ENCODE data around the gene AGMO.

The AGMO gene

DNA sequence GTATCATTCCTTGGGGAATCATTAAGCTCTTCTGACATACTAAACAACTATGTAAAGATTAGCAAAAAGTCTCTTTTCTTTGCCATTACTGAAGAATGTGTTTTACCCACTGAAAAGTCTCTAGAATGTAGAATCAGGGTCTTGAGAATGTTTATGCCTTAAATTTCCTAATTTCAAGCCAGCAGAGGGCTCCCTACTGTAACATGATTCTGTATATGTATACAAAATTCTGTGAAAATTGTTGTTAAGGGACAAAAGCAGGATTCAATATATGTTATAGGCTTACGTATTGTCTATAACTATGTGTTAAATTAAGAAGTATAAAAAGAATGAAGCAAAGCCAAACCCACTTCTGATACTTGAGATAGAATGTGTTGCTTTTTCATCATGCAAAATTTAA is 362.3 kb downstream of the AGMO start:
- no peak for DNase-seq

DNA sequence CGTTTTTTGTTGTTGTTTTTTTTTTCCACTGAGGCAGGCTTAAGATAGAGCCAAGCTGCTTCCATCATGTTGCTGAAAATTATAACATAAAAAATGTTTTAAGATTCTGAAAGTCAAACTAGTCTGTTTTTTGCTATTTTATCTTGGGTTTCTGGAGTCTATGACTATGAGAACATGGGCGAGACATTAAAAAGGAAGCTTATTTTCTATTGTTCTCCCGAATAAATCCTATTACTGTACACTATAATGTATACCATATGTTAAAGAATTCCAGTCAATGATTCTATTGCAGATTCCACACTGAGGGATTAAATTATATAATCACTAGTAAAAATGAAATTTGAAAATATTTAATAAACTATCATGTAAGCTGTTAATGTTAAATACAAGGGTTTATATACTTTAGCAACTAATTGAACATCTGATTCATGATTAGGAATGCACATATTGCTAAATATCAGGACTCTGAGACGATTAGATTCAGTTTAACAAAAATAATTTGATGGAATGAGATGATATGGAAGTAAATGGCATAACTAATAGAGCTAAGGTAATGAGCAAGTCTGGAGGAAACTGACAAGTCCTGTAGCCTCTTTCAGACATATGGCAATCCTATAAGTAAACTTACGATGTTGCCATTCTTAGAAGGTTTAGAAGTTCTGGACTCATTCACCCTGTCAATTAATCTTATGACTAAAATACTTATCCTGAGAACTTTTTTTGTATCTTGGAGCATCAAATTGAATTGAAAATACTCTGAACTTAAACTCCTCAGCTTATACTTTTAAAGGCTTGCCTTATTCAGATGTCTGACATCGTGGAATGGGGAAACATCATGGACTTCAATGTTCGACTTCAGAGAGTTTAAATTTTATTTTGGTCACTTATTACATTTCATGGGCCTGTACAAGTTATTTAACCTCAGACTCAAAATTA is 364.5 kb downstream of the AGMO start:
- no peak for DNase-seq

DNA sequence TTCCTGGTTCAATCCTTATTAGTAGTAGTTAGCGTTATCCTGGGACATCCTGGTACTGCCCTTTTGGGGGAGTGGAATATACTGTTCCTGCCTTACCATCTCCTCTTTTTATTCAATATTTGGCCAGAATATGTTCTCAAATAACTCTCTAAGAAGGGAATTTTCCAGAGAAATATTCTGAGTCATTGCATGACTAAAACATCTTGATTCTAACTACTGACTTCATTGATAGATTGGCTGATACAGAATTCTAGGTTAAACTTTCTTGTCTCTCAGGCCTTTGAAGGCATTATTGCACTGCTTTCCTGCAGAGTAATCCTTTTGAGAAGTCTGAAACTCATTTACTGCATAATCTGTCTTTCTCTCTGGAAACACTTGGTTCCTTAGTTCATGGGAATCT is 383.8 kb downstream of the AGMO start:
- DNase-seq = no peak

DNA sequence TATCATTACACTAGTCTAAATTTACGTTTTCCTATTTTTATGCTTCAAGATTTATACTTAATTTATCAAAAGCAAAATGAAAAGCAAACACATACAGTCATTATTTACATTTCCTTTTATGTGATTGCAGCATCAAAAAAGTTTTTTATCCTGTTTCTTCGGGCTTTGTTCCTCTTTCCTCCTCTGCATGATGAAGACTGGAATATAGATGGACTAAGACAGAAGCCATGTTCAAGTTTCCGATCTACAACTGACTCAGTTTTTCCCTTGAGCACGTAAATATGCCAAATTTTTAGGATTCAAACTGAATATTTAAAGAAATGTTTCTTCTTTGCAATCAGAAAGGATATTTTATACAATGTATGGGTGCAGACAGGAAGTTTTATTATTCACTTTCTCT is 385.7 kb downstream of the AGMO start:
- DNase-seq = no peak

DNA sequence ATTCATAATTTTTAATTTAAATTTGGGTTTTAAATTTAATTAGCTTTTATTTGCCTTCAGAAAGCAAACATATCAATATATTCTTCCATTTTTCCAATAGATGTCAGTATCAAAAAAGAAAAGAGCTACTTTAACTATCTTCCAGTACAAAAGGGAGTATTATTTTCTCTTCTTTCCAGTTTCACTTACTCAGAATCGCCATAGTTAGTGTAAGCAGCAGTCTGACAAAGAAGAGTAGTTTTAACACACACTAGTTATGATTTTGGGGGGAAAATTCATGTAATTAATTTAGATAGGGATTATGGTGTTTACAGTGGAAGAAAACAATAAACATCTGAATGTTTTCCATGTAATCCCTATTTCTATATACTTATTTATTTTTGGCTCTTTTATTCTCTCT is 386.7 kb downstream of the AGMO start:
- no peak for DNase-seq

DNA sequence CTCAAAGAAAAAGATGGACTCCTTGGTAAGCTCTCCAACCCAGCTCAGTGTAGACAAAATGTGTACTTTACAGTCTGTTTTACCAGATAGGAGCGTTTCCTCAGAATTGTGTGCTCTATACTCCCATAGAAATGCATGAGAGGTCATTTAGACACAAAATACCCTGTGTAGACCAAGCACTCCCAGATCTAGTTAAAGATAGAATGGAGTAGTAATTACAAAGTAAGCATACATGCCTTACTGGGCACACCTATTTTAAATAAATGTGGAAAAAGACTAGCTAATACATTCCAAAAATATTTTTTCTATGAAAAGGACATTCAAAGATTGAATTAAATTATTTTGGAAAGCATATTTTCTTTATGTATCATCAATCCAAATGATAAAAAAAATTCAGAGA is 387.3 kb downstream of the AGMO start:
- no peak for DNase-seq

DNA sequence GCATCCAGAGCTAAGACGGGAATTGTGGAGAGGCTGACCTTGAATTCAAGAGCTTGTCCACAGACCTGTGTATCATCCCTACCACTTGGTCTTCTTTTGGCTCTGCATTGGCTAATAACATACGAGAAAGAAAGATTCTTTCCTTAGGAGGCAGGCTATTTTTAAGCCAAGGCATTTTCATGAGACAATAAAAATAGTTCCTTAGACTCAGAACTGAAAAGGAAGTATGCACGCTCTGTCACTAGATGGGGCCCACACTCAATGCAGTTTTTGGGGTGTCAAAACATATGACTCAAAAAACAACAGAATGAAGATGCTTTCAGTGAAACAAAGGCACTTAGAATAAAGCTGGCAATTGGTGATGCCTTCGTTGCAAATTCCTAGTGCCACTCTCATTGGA is 393.3 kb downstream of the AGMO start:
- no peak for DNase-seq

DNA sequence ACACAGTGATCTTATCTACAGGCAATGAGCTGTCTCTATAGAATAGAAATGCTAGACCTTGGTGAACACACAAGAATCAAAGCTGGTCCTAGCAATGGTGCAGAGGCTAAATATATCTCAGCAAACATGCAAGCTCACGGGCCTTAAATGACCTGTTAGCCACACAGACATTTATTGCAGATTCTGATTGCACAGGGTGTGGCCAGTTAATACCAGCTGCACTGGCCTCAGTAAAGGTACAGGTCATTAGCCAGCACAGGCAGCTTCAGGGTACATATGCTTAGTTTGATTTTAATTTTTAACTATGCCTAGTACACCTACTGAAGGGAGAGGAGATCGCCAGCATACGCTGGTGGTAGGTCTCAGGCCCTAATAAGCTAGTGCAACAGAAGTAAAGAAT is 393.9 kb downstream of the AGMO start:
- no peak for DNase-seq

DNA sequence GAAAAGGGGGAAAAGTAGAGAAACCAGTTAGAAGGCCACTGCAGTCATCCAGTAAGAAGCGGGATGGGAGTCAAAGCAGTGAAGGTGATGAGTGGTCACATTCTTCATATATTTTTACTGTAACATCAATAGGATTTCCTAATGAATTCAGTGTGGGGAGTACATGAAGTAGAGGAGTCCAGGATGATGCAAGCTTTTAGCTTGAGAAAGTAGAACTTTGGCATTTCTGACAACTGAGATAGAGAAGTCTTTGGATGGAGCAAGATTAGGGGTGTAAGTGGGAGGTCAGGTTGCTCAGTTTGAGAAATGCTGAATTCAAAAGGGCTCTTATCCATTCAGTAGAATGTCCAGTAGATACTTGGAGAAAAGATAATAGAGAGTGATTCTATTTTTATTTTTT is 395.2 kb downstream of the AGMO start:
- DNase-seq = no peak

DNA sequence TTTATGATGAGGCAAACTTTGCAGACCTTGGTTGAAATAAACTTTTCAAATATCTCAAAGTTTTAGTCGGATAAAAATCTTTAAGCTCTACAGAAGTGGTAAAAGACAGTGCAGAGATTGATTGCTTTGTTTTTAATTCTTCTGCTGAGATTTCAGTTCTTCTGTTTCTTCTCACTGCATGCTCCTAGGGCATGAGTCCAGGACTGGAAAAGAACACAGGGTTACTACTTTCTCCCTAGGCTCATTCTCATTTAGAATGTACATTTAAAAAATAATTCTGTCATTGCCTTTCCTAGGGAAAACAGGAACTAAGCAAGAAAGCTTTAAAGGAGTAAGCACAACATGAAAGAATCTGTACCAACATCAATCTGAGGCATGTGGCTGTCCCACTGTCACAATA is 402.6 kb downstream of the AGMO start:
- DNase-seq = no peak

DNA sequence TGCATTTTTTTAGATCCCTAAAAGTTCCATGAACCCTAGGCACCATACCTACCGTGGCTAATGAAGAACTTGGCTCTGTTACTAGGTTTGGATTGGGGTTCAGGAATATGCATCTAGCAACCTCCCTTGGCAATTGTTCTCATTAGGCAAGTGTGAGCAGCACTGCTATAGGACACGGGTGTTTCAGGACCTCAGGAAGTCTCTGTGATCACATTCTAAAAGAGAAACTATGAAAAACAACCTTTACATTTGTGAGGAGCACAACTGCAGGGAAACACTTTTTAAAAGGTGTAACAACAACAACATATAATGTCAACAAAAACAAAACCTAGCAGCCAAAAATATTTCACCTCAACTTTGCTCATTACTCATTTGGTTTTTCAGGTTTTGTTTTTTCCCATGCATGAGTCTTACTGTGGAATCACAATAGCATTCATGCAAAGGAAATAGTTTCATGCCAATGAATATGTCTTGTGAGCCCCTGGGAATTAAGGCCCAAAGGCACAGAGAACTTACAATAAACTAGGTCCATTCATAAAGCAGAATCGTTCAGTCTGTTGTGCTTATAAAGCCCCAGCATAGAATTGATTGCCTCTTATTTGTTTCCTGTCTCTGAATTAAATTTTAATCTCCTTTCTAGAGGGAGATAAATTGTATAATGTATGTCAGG is 403.5 kb downstream of the AGMO start:
- DNase-seq = no peak
